Fibroblast of skin of scalp (primary cell): Measurements from ENCODE around the gene NRG2.

ENCODE experiments used
- DNase-seq: peaks from one replicate; pipeline ENCODE4 v3.0.0-alpha.2; 2013

The NRG2 gene

GRCh38 chr5:139872851-139873794 is 170.0 kb downstream of the NRG2 start:
- no peak for DNase-seq

- DNase-seq: no peak
These were observed 170.9 kb downstream of the NRG2 start for GRCh38 chr5:139872052-139872766.

GRCh38 chr5:139871614-139872013 is 171.5 kb downstream of the NRG2 start:
- no peak for DNase-seq

DNA sequence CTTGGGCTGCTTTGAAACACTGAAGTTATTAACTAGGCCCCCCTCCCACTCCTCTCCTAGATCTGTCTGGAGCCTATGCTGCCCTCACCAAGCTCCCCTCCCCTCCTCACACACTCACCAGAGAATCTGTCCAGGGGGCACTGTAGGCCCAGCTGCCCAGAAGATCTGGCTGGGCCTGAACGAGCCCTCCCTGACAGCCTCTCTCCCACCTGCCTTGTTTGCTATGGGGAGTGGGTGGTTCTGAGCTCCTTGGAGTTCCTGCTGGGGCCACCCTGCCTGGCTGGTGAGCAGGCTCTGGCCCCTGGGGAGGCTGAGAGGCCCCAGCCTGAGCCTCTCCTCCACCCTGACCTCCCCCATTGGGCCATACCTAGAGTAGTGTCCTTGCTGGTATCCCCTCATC is 172.4 kb downstream of the NRG2 start:
- DNase-seq: no peak

DNA sequence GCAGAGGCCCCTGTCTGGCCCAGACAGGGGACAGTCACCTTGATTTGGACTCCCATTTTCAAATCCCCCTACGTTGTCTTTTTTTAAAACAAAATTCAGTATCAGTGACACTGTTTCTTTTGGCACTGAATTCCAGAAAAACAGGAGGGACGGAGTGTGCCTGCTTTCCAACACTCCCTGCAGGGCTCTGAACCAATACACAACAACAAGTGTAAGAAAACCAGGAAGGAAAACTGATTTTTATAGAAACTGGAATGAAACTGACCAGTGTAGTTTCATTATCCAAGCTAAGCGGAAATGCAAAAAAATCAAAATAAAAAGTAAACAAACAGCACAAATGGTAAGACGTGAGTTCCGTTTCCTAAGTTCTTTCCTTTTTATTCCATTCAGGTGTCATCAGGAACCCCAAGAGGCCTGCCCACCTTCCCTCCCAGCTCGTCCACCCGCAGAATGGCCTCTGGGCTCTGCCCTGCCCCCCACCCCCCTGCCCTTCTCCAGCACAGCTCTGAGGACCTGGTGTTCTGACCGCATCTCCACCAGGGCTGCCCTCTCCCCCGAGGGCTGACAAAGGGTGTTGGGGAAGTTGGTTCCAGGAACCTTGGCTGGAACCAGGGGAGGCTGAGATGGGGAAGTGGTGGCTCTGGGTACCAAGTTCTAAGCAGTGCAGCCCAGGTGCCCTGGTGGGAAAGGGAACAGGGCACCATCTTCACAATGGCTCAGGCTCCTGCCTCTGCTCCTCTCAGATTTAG is 173.9 kb downstream of the NRG2 start:
- DNase-seq: no peak

DNA sequence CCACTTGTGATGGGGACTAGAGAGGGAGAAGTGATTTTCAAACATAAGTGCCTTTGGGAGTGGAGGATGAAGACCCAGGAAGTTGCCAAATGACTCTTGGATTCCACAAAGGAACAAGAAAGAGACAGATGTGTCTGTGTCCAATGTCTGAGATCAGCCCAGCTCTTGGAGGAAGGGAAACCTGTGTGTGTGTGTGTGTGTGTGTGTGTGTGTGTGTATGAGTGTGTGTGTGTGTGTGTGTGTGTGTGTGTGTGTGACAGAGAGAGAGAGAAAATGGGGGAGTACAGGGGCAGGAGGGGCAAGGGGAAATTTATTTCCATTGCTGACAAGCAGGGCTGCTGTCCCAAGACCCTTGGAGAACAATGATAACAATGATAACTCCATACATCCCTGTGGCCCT is 175.5 kb downstream of the NRG2 start:
- DNase-seq: no peak

DNA sequence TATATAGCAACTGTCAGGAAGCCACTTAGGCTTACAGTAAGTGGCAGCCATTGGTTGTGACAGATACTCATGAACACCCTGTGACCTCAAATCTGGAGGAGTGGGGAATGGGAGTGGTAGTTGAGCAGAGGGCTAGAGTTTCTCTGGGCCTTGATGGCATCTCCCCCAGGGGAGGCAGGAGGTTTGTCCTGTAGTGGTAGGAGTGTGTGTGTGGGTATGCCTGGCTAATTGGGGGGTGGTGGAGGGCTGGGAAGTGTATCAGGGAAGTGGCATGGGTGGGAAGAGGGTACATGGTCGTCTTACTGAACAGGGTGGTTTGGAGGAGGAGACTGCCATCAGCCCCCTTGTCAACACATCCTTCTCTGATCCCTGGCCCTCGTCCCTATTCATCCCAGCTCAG is 176.0 kb downstream of the NRG2 start:
- DNase-seq: no peak

DNA sequence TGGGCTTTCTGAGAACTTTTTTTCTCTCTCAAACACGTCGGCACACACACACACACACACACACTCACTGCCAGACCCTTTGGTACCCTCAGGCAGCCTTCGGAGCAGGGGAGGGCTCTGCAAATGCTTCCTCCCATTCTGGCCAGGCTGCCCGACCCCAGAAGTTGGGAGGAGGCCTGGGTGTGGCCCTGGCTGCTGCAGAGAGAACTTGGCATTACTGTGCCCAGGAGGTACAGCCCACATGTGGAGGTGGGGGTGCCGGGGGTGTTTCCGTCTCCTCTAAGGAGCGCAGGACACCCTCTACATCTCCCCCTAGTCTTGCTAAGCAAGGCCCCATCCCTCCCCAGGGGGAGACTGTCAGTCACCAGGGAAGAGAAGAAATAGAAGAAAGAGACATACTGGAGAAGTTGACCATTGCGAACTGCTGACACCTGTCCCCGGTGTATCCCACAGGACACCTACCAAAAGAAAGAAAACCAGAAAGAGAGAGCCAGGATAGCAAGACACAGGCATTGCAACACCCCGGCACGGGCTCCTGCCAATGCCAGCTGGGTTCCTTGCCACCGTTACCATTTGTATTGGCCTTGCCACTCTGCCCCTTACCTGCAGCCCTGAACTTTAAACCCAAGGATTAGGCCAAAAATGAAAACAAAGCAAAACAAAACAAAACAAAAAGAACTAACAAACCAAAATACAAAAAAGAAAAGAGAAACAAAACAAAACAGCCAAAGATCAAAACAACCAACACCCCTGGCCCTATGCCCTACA is 178.2 kb downstream of the NRG2 start:
- no peak for DNase-seq

GRCh38 chr5:139863855-139864558 is 179.1 kb downstream of the NRG2 start:
- peak; percentile 55 for DNase-seq

GRCh38 chr5:139863361-139863760 is 179.7 kb downstream of the NRG2 start:
- no peak for DNase-seq

DNA sequence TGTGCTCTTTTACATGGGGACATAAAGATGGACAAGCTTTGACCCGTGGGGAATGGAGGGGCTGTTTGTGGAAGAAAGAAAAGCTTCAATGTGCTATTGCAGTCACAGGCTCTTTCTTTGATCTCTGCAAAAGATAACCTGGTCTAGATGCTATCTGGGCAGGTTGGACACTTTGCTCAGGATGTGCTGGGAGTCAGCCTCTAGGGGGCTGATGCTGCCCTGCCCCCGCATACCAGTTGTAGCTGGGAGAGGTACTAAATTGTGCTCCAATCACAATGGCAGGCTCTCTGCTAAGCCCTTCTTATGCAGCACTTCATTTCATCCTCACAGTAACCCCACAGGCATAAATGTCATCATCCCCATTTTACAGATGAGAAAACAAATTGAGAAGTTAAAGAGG is 180.3 kb downstream of the NRG2 start:
- DNase-seq: no peak

DNA sequence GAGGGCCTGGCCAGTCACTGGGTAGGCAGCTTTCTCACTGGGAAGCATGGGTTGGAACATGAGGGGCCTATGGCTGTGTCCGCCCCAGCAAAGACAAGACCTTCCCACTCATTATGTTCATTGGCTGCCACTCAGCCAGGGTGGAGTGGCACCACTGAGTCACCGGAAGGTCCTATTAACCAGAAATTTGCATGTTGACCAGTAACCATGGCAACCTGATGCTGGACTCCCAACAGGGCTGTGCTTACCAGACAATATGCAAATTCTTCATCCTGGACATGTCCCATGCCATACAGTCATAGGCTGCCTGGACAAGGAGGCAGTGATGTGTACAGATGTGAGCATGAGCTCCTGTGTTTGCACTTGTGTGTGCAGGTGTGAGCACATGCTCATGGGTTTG is 180.8 kb downstream of the NRG2 start:
- DNase-seq: peak; percentile 22

DNA sequence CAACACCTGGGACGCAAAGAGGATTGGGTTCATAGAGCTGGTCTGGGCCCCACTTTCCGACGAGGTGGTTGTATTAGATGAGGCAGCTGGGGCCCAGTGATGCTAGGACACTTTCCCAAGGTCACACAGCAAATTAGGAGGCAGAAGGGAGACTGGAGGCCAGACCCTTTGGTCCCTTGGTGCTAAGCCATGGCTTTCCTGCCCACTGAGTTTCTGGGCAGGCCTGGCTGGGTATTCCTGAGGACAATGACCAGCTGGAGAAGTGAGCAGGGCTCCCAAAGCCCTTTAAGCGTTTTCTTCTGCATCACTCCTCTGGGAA is 181.3 kb downstream of the NRG2 start:
- DNase-seq: no peak

- no peak for DNase-seq
These were observed 181.8 kb downstream of the NRG2 start for GRCh38 chr5:139861021-139861888.

DNA sequence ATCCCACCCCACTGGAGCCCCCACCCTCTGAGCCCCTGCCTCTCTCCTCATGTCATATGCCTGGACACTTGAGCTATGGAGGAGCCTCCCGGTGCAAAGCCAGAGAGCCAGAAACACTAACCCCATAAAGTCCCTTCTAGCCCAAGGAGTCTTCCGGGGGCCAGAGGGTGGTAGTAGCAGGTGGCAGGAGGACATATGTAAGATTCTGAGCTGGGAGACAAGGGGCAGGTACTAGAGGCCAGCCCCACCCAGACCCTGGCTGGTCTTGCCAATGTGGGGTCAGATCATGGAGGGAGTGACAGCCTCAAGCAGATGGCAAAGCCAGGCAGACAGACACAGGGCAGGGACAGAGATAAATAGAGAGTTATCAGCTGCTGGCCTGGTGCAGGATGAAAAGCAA is 184.1 kb downstream of the NRG2 start:
- no peak for DNase-seq

GRCh38 chr5:139856714-139857113 is 186.4 kb downstream of the NRG2 start:
- DNase-seq: no peak

- no peak for DNase-seq
These were observed 187.1 kb downstream of the NRG2 start for GRCh38 chr5:139855946-139856540.

- DNase-seq: no peak
These were observed 187.6 kb downstream of the NRG2 start for GRCh38 chr5:139855451-139855850.

GRCh38 chr5:139854953-139855352 is 188.1 kb downstream of the NRG2 start:
- no peak for DNase-seq

DNA sequence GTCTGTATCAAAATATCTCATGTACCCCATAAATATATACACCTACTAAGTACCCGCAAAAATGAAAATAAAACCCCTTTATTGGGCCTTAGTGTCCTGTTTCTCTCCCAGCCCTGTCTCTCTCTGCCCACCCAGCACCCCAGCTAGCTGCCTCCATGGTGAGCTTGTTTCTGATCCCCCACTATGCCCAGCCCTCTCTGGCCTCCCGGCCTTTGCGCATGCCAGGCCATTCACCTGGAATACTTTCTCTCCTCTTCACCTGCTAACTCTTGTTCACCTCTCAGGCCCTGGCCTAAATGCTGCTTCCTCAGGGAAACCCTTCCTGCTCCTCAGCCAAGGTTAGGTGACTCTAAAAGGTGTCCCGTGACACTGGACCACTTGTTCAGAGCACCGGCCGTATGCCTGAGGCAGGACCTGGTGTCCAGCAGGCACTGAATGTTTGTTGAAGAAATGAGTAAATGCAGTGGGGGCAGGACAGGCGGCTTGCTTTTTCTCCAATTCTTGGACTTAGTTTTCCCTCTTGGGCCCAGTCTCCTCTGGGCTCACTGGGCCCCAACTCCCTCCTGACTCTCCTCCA is 189.0 kb downstream of the NRG2 start:
- DNase-seq: no peak
